ENCODE measurements around the gene SNRNP70. TPM values are rescaled to one million over a fixed set of nuclear protein-coding genes. Genes with fewer than 3 reads are reported as not detected.

SNRNP70 gene
- polyA plus RNA-seq, 3 donors: 27.4 to 360 (median 40.4) TPM

DNA sequence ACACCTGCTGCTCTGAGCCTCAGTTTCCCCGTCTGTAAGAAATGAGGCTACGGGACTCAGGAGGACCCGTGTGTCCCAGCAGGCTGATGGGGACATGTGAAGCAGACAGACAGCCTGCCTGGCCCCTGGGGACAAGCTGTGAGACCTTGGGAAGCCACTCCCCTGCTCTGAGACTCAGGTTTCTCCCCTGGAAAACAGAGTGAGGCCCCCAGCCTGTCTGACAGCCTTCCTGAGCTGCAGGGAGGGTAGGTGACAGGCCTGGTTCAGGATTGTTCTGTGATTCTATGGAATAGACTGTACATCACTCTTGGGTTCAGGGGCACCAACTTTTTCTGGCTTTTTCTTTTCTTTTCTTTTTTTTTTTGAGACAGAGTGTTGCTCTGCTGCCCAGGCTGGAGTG lies 17.7 kb upstream of the SNRNP70 start:
- no peaks in the 10 kb centered on the region for H3K4me1 Mint-ChIP-seq
- intact Hi-C loops (cut with micrococcal nuclease): no loop called here

GRCh38 chr19:49069026-49069425 lies 16.2 kb upstream of the SNRNP70 start:
- TF ChIP-seq CTCF (IDR thresholded peaks at IDR 0.05): no peak
- H3K36me3 ChIP-seq (replicated peaks in 1 of 2; ENCODE audit: control insufficient read depth in 1 of 2, insufficient read depth in 2 of 2, low read length in 2 of 2): no peaks in the 10 kb centered on the region
- H3K4me1 Mint-ChIP-seq: peaks cover 10% of the 10 kb centered on the region
- H3K4me1 ChIP-seq (ENCODE audit: control insufficient read depth in 1 of 2, insufficient read depth in 2 of 2, low read length in 2 of 2): no peaks in the 10 kb centered on the region
- H4K20me1 ChIP-seq (ENCODE audit: insufficient read depth, low read length): no peaks in the 10 kb centered on the region
- H3K36me3 Mint-ChIP-seq: peaks cover 3 to 8% of the 10 kb centered on the region in 2 donors
- H3K79me2 ChIP-seq (ENCODE audit: insufficient read depth, low read length): no peaks in the 10 kb centered on the region
- peaks cover 0 to 36% (median 17%) of the 10 kb centered on the region in 7 donors for H3K9me3 Mint-ChIP-seq
- H2AFZ ChIP-seq (ENCODE audit: insufficient read depth, low read depth, low read length, poor library complexity, severe bottlenecking): no peak overlapping the region
- no peak overlapping the region for H3K4me3 ChIP-seq (replicated peaks in 1 of 3; ENCODE audit: low read depth in 2 of 3, low read length in 3 of 3)
- no peak for DNase-seq
- no peak overlapping the region for H3K9ac ChIP-seq (ENCODE audit: insufficient read depth, low read length, poor library complexity, severe bottlenecking)
- peaks cover 36 to 88% of the 10 kb centered on the region in 2 donors for H3K27me3 ChIP-seq (ENCODE audit: control insufficient read depth in 2 of 2, insufficient read depth in 2 of 2, low read length in 2 of 2)
- peaks cover 81 to 92% (median 84%) of the 10 kb centered on the region in 3 donors for H3K27me3 Mint-ChIP-seq (ENCODE audit: low read depth in 3 of 3)
- no peak overlapping the region for H3K27ac ChIP-seq (ENCODE audit: low read depth in 1 of 2, low read length in 2 of 2)
- no peak overlapping the region for H3K27ac Mint-ChIP-seq
- H3K9me3 ChIP-seq (replicated peaks in 1 of 2; ENCODE audit: control insufficient read depth in 1 of 2, insufficient read depth in 1 of 2, low read length in 2 of 2): peaks cover 0 to 7% of the 10 kb centered on the region in 2 donors
- H3K4me2 ChIP-seq (replicated peaks; ENCODE audit: extremely low read depth, low read length, poor library complexity, severe bottlenecking): no peak overlapping the region
- 91% methylated on average over 9 of the region's 9 CpGs for WGBS (ENCODE audit: insufficient coverage)
- no peak overlapping the region for H3K4me3 Mint-ChIP-seq
- intact Hi-C loops (cut with micrococcal nuclease): no loop called here

More for the DNA sequence above, 17.7 kb upstream of the SNRNP70 start:
- no peak for TF ChIP-seq CTCF (IDR thresholded peaks at IDR 0.05)
- H3K4me3 ChIP-seq (replicated peaks in 1 of 3; ENCODE audit: low read depth in 2 of 3, low read length in 3 of 3): no peak overlapping the region
- no peak overlapping the region for H2AFZ ChIP-seq (ENCODE audit: insufficient read depth, low read depth, low read length, poor library complexity, severe bottlenecking)
- Mint-ChIP-seq H3K9me3 (peaks cover 0 to 24% (median 9%) of the 10 kb centered on the region in 7 donors), H3K36me3 (no peaks in the 10 kb centered on the region), H3K4me3 (no peak overlapping the region), H3K27me3 (ENCODE audit: low read depth in 3 of 3) (peaks cover 80 to 92% (median 84%) of the 10 kb centered on the region in 3 donors), H3K27ac (no peak overlapping the region)
- no peaks in the 10 kb centered on the region for H3K4me1 ChIP-seq (ENCODE audit: control insufficient read depth in 1 of 2, insufficient read depth in 2 of 2, low read length in 2 of 2)
- no peaks in the 10 kb centered on the region for H3K36me3 ChIP-seq (replicated peaks in 1 of 2; ENCODE audit: control insufficient read depth in 1 of 2, insufficient read depth in 2 of 2, low read length in 2 of 2)
- peaks cover 27 to 86% of the 10 kb centered on the region in 2 donors for H3K27me3 ChIP-seq (ENCODE audit: control insufficient read depth in 2 of 2, insufficient read depth in 2 of 2, low read length in 2 of 2)
- H3K4me2 ChIP-seq (replicated peaks; ENCODE audit: extremely low read depth, low read length, poor library complexity, severe bottlenecking): no peak overlapping the region
- no peak for DNase-seq
- H3K9ac ChIP-seq (ENCODE audit: insufficient read depth, low read length, poor library complexity, severe bottlenecking): no peak overlapping the region
- WGBS (ENCODE audit: insufficient coverage): 78% methylated on average over 3 of the region's 3 CpGs
- no peaks in the 10 kb centered on the region for H4K20me1 ChIP-seq (ENCODE audit: insufficient read depth, low read length)
- no peak overlapping the region for H3K27ac ChIP-seq (ENCODE audit: low read depth in 1 of 2, low read length in 2 of 2)
- peaks cover 0 to 7% of the 10 kb centered on the region in 2 donors for H3K9me3 ChIP-seq (replicated peaks in 1 of 2; ENCODE audit: control insufficient read depth in 1 of 2, insufficient read depth in 1 of 2, low read length in 2 of 2)
- H3K79me2 ChIP-seq (ENCODE audit: insufficient read depth, low read length): no peaks in the 10 kb centered on the region

Data from CD14-positive monocyte (primary cell).